Neutrophil (primary cell): ENCODE data around the gene CROCC2.

ENCODE experiments used
- H3K27ac ChIP-seq: fragments of 200-600 bp; sonication (generic); 2 replicates; pipeline ENCODE4 v1.5.1; 2016; ENCODE audit warnings: mild to moderate bottlenecking, moderate library complexity
- H3K27me3 ChIP-seq: fragments of 200-600 bp; sonication (generic); 2 replicates; pipeline ENCODE4 v1.6.0; 2016; ENCODE audit warnings: mild to moderate bottlenecking
- H3K36me3 ChIP-seq: fragments of 200-600 bp; sonication (generic); 2 replicates; pipeline ENCODE4 v1.5.1; 2017
- H3K4me1 ChIP-seq, 2 experiments: fragments of 200-600 bp in 1 of 2; sonication (generic) in 1 of 2; 1 replicate in 1 of 2; 2 replicates in 1 of 2; pipeline versions ENCODE4 v1.5.1 to v1.6.1; 2013 to 2016; ENCODE audit warnings: low read depth in 1 of 2, low read length in 1 of 2, mild to moderate bottlenecking in 1 of 2, moderate library complexity in 1 of 2; ENCODE audit not compliant: control insufficient read depth in 1 of 2, insufficient read depth in 1 of 2
- H3K4me3 ChIP-seq, 2 experiments: fragments of 200-600 bp in 1 of 2; sonication (generic) in 1 of 2; 1 replicate in 1 of 2; 2 replicates in 1 of 2; pipeline ENCODE4 v1.5.1; 2013 to 2016; ENCODE audit warnings: low read depth in 1 of 2, low read length in 1 of 2, mild to moderate bottlenecking in 1 of 2, moderate library complexity in 1 of 2
- H3K9me3 ChIP-seq: fragments of 200-600 bp; sonication (generic); 2 replicates; pipeline ENCODE4 v1.5.1; 2016
- TF ChIP-seq, protein P1 (sequence below): fragments of 200-600 bp; sonication (generic); IDR thresholded peaks from 2 replicates; pipeline ENCODE4 v1.5.1; 2016; ENCODE audit warnings: antibody characterized with exemption

Gene CROCC2

DNA sequence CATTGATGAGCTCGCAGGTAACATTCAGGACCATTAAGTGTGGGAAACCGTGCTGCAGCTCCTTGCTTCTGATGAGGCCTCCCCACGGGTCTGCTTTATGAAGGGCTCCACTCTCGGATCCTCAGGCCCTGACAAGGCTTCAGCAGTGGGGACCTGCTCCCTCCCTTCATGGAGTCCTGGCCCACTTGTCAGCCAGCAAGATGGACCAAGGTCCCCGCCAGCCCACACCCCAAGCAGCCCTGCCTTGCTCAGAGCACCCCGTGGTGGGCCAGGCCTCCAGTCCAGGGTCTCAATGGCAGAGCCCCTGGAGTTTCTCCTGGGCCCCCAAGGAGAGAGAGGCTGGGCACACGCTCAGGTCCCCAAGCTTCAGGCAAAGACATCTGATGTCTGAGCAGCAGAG lies 41.5 kb downstream of the CROCC2 start:
- Histone ChIP-seq H3K36me3 (no peaks in the 10 kb centered on the region), H3K9me3 (no peaks in the 10 kb centered on the region), H3K4me1 (no peaks in the 10 kb centered on the region), H3K4me3 (no peak overlapping the region), H3K27ac (no peak overlapping the region), H3K27me3 (no peaks in the 10 kb centered on the region)
- TF ChIP-seq, protein P1, sequence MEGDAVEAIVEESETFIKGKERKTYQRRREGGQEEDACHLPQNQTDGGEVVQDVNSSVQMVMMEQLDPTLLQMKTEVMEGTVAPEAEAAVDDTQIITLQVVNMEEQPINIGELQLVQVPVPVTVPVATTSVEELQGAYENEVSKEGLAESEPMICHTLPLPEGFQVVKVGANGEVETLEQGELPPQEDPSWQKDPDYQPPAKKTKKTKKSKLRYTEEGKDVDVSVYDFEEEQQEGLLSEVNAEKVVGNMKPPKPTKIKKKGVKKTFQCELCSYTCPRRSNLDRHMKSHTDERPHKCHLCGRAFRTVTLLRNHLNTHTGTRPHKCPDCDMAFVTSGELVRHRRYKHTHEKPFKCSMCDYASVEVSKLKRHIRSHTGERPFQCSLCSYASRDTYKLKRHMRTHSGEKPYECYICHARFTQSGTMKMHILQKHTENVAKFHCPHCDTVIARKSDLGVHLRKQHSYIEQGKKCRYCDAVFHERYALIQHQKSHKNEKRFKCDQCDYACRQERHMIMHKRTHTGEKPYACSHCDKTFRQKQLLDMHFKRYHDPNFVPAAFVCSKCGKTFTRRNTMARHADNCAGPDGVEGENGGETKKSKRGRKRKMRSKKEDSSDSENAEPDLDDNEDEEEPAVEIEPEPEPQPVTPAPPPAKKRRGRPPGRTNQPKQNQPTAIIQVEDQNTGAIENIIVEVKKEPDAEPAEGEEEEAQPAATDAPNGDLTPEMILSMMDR = no peak

DNA sequence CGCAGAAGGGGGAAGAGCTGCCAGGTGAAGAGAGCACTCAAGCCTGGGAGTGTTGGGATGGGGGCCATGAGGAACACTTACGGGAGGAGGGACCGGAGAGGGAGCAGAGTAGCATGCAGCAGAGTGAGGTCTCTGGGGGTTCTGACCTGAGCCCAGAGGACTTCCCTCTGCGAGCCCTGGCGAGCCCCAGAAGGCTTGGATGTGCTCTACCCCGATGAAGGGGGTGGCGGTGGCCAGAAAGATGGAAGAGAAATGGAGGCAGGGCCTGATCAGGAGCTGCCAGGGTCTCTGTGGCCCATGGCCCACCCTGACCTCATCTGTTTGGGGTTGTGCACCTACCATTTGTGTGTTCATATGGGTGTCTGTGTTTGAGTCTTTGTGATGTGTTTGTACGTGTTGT lies 42.0 kb downstream of the CROCC2 start:
- H3K27me3 ChIP-seq = no peaks in the 10 kb centered on the region
- H3K4me3 ChIP-seq = no peak overlapping the region
- H3K4me1 ChIP-seq = no peaks in the 10 kb centered on the region
- TF ChIP-seq, protein P1 = no peak
- no peaks in the 10 kb centered on the region for H3K9me3 ChIP-seq
- no peak overlapping the region for H3K27ac ChIP-seq
- no peaks in the 10 kb centered on the region for H3K36me3 ChIP-seq

DNA sequence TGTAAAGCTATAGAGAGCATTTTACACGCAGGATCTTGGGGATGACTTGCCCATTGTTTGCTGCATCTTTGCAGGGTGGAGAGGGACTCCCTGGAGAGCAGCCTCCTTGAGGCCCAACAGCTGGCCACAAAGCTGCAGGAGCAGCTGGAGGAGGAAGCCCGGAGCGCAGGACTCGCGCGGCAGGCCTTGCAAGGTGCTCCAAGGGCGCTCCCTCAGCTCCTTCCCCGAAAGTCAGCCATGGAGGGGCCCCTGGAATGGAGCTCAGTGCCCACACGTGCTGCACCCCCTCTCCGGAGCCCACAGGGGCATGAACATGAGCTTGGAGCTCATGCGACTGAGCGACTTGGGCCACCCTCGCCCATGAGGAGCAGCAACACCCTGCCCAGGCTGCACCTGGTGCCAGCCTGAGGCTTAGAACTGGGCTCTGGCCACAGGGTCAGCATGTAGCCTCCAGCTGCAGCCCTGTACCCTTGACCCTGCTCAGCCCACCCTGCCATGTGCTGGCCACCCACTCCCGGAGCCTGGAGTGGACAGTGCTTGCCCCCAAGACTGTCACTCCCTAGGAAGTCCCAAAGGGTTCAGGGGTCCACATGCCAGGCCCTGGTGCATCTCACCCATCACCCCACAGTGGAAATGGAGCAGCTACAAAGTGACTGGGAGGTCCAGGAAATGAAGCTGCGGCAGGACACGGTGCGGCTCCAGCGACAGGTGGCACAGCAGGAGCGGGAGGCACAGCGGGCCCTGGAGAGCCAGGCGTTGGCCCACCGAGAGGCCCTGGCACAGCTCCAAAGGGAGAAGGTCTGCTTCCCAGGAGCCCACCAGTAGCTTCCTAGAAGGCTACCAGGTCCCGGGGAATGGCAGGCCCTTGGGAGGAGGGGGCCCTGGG lies 43.0 kb downstream of the CROCC2 start:
- H3K27me3 ChIP-seq = no peaks in the 10 kb centered on the region
- no peak overlapping the region for H3K27ac ChIP-seq
- H3K9me3 ChIP-seq = no peaks in the 10 kb centered on the region
- H3K4me1 ChIP-seq = no peaks in the 10 kb centered on the region
- TF ChIP-seq, protein P1 = no peak
- no peak overlapping the region for H3K4me3 ChIP-seq
- no peaks in the 10 kb centered on the region for H3K36me3 ChIP-seq

DNA sequence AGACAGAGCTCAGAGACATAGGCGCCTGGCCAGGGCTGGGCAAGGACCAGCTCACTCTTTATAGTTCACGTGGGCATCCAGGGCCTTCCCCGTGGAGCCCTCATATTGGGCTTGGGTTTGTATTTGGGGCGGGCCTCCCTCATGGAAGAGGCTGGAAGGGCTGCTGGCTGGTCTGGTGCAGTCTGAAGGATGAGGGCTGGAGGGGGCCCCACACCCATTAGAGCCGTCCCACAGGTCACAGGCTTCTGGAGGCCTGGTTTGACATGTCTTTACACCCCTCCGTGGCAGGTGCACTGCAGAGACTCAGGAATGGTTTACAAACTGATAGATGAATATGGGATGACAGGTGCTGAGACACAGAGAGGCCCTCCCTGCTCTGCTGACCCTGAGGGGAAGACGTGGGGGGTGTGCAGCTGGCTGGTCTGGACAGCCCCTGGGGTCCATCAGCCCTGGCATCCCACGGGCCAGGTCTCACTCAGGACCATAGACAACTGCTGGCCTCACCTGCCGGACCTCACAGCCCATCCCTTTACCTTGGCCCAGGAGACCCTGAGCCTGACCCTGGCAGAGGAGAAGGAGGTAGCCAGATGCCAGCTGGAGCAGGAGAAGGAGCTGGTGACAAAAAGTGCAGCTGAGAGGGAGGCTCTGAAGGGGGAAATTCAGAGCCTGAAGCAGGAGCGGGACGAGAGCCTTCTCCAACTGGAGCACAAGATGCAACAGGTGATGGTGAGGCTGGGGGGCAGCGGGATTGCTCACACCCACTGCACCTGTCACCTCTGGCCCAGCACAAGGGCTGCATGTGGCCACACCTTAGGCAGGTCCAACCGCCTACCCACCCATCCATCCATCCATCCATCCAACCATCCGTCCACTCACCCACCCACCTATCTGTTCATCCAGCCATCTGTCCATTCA lies 43.9 kb downstream of the CROCC2 start:
- H3K4me3 ChIP-seq = no peak overlapping the region
- H3K27me3 ChIP-seq = no peaks in the 10 kb centered on the region
- H3K9me3 ChIP-seq = no peaks in the 10 kb centered on the region
- no peaks in the 10 kb centered on the region for H3K4me1 ChIP-seq
- TF ChIP-seq, protein P1 = no peak
- no peak overlapping the region for H3K27ac ChIP-seq
- H3K36me3 ChIP-seq = no peaks in the 10 kb centered on the region

DNA sequence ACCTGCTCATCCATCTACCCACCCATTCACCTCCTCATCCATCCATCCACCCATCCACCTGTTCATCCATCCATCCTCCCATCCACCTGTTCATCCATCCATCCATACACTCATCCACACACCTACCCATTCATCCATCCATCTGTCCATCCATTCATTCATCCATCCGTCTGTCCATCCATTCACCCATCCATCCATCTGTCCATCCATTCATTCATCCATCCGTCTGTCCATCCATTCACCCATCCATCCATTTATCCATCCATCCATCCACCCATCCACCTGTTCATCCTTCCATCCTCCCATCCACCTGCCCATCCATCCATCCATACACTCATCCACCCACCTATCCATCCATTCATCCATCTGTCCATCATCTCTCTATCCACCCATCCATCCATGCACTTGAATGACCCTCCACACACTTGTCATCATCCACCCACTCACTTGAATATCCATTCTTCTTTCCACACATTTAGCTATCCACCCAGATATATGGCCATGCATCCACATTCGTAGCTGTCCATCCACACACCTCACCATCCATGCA lies 45.0 kb downstream of the CROCC2 start:
- no peaks in the 10 kb centered on the region for H3K9me3 ChIP-seq
- H3K27me3 ChIP-seq = no peaks in the 10 kb centered on the region
- no peak overlapping the region for H3K27ac ChIP-seq
- no peaks in the 10 kb centered on the region for H3K4me1 ChIP-seq
- TF ChIP-seq, protein P1 = no peak
- no peaks in the 10 kb centered on the region for H3K36me3 ChIP-seq
- H3K4me3 ChIP-seq = no peak overlapping the region
